RWPE1 (cell line): ENCODE measurements around the gene ZER1.

Experiments
- CTCF ChIA-PET: fragments of 350-600 bp; sonication (Branson Sonifier 250); formaldehyde crosslinking; extraction: SDS; loops from one replicate; lab custom pipeline; 2021; lab: Yijun Ruan, JAX
- POLR2A ChIA-PET: fragments of 400-600 bp; formaldehyde crosslinking; extraction: SDS; loops from one replicate; lab custom pipeline; 2020; ENCODE audit warnings: antibody characterized with exemption; ENCODE audit not compliant: low non-redundant PET; lab: Yijun Ruan, JAX
- DNase-seq: peaks from one replicate; pipeline ENCODE4 v3.0.0; 2012; ENCODE audit warnings: low spot score
- H3K27ac ChIP-seq: fragments of 450-650 bp; 2 replicates; pipeline ENCODE4 v1.5.1; 2017
- CTCF ChIP-seq: fragments of 450-650 bp; conservative IDR thresholded peaks from 2 replicates; pipeline ENCODE4 v1.5.1; 2017; ENCODE audit warnings: low read depth, mild to moderate bottlenecking

The ZER1 gene

GRCh38 chr9:128818099-128818838 is 46.5 kb upstream of the ZER1 start, which contains the start of gene ENDOG:
ENDOG (plus strand) TSS chr9:128818500; CDS start chr9:128818685, 185 bp downstream.
- peak within 1 kb of the TSS; percentile 87 for H3K27ac ChIP-seq
- CTCF ChIA-PET = interaction anchor here (0.6 to 1.6 kb wide), 26 partner anchors 9 to 459 kb away, joined by 3 to 12 read pairs (median 5); partner anchors contain the start of genes PKN3, SPOUT1 and ZDHHC12
- peak; percentile 100 for DNase-seq
- TF ChIP-seq CTCF = peak; percentile 100
- POLR2A ChIA-PET = interaction anchor here (0.6 to 1.0 kb wide), 8 partner anchors 12 to 118 kb away, joined by 3 to 11 read pairs (median 5); partner anchors contain the start of gene SPOUT1

DNA sequence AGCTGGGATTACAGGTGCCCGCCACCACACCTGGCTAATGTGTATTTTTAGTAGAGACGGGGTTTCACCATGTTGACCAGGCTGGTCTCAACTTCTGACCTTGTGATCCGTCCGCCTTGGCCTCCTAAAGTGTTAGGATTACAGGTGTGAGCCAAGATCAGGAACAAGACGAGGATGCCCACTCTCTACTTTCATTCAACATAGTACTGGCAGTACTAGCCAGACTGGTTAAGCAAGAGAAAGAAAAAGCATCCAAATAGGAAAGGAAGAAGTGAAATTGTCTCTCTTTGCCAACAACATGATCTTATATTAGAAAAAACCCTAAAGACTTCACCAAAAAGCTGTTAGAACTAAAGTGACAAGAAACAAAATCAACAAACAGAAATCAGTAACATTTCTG is 39.1 kb upstream of the ZER1 start:
- no peak for DNase-seq
- ChIA-PET POLR2A (interaction anchor here (0.6 kb wide), 1 partner anchor 752 kb away, joined by 4 read pairs; no protein-coding TSS in a partner anchor), CTCF (interaction anchor here (0.5 to 0.7 kb wide), 3 partner anchors 19 to 116 kb away, joined by 3 to 10 read pairs (median 3); no protein-coding TSS in a partner anchor)
- TF ChIP-seq CTCF = no peak
- no peak overlapping the region for H3K27ac ChIP-seq

DNA sequence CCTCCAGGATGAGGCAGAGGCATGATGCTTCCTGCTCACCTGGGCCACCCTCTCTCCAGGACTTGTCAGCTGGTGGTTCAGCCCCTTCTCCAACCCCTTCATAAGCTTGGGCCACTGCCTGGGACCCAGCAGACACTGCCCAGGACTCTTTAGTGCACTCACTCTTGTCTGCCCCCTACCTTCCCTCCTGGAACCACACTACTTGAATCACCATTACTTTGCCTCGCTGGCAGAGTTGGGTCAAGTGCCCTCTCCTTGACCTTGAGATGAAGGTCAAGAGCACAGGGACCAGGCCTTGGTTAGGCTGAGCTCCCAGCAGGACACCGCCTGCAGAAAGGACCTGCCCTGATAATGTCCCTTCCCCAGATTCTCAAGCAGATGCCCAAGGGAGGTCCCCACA is 38.1 kb upstream of the ZER1 start:
- no peak for DNase-seq
- peak overlapping the region; percentile 4 for H3K27ac ChIP-seq
- CTCF ChIA-PET = no interaction called here
- POLR2A ChIA-PET = interaction anchor here (0.6 kb wide), 1 partner anchor 9 kb away, joined by 9 read pairs; no protein-coding TSS in a partner anchor
- TF ChIP-seq CTCF = no peak

- ChIA-PET POLR2A (interaction anchor here (0.6 kb wide), 2 partner anchors 20 to 24 kb away, joined by 3 read pairs; no protein-coding TSS in a partner anchor), CTCF (interaction anchor here (0.9 kb wide), 1 partner anchor 9 kb away, joined by 6 read pairs; the partner anchor contains the start of gene ENDOG)
- DNase-seq = no peak
- no peak for TF ChIP-seq CTCF
- H3K27ac ChIP-seq = peak overlapping the region; percentile 4
Measured at GRCh38 chr9:128809036-128809599, 37.4 kb upstream of the ZER1 start.

DNA sequence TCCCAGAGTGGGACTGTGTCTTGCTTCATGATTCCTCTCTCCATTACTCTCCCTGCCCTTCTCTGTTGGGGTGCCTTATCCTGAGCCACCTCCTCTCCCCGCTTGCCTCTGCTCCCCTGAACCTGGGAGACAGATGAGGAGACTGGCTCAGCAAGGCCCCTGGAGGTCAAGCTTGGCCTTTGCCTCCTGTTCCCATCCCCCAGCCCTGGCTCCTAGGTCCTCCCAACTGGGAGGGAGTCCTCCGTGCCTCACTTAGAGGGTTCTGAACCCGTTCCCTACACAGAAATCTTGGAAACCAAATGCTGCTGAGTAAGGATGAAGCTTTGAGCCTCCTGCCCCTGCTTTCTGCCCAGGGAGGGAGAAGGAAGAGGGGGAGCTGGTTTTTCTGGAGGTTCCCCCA is 36.8 kb upstream of the ZER1 start:
- TF ChIP-seq CTCF = no peak
- H3K27ac ChIP-seq = peak overlapping the region; percentile 4
- DNase-seq = no peak
- POLR2A ChIA-PET = interaction anchor here (0.6 kb wide), 2 partner anchors 20 to 24 kb away, joined by 3 read pairs; no protein-coding TSS in a partner anchor
- CTCF ChIA-PET = interaction anchor here (0.9 to 1.2 kb wide), 2 partner anchors 10 kb away, joined by 5 to 6 read pairs; partner anchors contain the start of gene ENDOG

DNA sequence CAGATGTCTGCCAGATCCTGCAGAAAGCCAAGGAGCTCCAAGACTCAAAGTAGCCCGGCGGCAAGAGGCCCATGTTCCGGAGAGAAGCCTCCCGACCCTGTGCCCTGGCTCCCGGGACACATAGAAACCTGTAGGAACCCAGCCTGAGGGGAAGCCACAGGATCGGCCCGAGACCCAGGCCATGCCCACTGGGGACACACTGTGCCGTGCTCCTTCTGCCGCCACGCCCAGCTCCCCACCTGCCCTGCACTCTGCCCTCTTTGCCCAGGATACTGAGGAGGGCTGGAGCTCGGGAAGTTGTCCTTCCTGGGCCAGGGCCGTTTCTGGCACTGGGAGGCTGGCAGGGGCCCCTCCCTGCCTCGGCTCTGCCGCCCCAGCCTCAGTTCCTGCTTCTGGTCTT is 36.1 kb upstream of the ZER1 start:
- peak overlapping the region; percentile 4 for H3K27ac ChIP-seq
- ChIA-PET CTCF (interaction anchor here (1.2 kb wide), 1 partner anchor 11 kb away, joined by 5 read pairs; the partner anchor contains the start of gene ENDOG), POLR2A (no interaction called here)
- TF ChIP-seq CTCF = no peak
- DNase-seq = no peak
